NCI-H2196 (cell line): ENCODE results near the gene HTR1B.

Experiments
- DNase-seq: peaks from one replicate; lab custom pipeline; 2025; ENCODE audit not compliant: unreplicated experiment; lab: John Stamatoyannopoulos, UW

Gene HTR1B

GRCh38 chr6:77456531-77457248 is 6.6 kb downstream of the HTR1B start:
- no peak for DNase-seq

DNA sequence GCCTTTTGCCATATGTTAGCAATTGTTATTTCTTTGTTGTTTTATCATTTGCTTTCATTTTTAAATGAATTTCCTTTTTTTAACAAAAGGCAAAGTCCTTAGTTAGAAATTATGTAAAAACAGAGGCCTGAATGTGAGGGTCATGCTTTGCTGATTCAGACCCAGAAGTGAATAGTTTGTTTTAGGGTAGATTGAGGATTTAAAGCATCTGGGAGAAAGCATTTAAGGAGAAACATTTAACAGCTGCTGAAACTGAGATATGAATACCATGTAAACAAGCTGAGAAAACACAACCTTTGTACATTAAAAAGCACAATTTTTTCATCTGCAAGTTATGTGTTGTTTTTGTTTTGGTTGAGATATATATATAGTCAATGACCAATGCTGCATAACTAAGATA is 8.0 kb downstream of the HTR1B start:
- no peak for DNase-seq

GRCh38 chr6:77454386-77454785 is 8.9 kb downstream of the HTR1B start:
- DNase-seq = no peak

GRCh38 chr6:77451466-77451865 is 11.8 kb downstream of the HTR1B start:
- DNase-seq = no peak

DNA sequence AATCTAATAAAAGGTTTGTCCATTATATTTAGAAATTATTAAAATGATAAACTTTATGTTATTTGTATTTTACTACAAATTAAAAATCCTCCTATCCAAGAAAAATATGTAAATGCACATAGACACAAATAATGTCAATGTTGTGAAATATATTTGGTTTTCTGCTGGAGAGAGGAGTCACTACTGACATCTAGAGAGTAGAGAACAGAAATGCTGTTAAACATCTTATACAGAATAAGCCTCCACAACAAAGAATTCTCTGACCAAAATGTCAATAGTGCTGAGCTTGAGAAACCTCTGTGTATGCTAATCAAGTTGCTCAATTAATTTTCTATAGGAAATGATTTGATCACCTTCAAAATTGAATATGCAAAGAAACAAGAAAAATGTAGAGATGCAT is 12.4 kb downstream of the HTR1B start:
- DNase-seq = no peak

- DNase-seq = no peak
Observed at GRCh38 chr6:77448546-77448945, 14.7 kb downstream of the HTR1B start.

GRCh38 chr6:77447254-77447653 is 16.0 kb downstream of the HTR1B start:
- DNase-seq = no peak

- DNase-seq = no peak
Observed at GRCh38 chr6:77446249-77446648, 17.0 kb downstream of the HTR1B start.

- DNase-seq = no peak
Observed at GRCh38 chr6:77445214-77445613, 18.1 kb downstream of the HTR1B start.

DNA sequence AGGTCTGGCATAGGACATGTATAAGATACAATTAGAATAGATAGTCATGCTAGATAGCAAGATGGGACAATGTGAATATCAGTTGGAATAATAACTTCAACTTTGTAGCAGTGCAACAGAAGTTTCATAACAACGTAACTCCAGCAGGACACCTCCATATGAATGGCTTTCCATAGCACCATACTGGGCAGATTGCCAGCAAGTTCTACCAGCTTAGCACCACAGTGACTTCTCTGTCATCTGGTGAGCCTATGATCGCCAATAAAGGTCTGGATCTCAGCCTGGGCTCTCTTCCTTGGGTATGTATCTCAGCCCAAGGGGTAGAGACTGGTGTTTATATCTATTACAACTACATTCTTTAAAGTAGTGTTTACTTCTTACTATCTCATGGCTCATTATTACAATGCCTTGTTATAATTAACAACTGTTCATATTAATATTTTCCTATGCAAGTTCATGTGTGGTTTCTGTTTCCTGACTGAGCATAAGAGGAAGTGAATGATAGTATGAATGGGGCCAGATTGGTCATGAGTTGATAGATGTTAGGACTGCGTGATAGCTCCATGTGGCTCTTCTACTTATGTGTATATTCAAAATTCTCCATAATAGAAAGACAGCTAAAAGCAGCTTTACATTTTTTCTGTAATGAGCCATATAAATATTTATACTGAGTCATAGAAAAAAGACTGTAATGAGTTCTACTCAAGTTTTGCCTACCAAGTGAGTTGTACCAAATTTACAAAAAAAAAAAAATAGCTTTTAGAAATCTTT is 22.9 kb downstream of the HTR1B start:
- DNase-seq = no peak

GRCh38 chr6:77433888-77434287 is 29.4 kb downstream of the HTR1B start:
- DNase-seq = no peak

DNA sequence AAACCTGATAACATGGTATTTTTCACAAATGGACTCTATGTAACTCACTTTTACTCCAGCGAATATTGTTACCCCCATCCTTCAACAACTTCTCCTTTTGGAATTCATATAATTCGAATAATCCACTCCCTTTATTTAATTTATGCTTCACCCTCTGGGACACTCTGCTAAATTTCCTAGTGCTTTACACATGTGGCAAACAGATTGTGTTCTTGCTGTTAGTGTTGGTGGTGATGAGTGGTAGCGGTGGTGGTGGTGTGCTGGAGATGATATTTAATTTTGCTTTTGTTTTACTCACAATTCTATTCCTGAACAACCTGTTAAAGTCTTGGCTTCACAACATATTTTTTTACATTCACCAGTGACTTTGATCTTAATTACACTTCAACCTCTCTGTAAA is 32.8 kb downstream of the HTR1B start:
- no peak for DNase-seq

DNA sequence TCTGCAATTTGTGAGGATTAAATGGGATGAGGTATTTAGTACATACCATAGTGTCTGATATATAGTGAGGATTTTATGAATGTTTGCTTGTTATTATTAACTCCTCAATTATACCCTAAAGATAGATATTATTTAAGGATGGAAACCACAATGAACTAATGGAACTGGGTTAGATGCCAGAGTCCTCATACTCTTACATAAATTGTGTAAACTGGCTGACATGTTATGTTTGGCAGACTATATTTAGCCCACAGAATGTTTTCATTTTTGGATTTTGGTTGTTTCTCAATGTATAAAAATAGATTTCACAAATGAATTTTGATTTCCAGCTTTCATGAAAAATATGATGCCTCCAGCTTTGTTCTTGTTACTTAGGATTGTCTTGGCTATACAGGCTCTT is 37.6 kb downstream of the HTR1B start:
- no peak for DNase-seq

DNA sequence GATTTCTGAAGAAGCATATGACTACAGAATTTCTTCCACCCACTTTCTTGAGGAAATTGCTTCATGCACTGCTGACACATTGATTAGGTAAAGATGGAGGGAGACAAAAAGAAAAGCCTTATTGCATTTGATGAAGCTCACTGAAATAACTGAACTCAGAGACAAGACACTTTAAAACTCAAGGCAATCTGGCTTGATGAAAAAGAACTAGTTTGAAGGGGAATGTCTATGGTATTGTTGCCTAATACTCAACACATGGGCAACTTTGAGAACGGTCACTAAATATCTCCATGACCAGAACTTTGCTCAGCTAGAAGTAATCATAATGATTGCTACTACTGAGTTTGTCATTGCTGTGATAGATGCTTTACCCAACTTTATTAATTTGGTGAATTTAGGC is 38.1 kb downstream of the HTR1B start:
- no peak for DNase-seq

GRCh38 chr6:77424761-77425160 is 38.5 kb downstream of the HTR1B start:
- no peak for DNase-seq

DNA sequence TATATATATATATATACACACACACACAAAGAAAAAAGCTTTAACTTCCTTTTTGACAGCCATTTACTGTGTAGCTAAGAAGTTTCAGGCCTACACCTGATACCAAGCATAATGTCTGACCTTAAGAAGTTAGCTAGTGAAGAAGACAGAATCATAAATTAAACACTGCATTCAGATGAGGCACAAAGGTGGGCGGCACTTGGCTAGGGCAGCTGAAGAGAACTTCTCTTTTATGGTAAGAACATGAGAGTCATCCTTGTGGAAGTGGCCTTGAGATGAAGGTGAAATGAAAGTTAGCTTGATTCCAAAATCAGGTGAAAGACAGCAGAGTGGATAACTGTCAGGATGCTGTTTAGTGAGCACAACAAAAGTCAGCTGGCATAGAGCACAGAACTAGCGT is 46.5 kb downstream of the HTR1B start:
- DNase-seq = no peak

GRCh38 chr6:77415706-77416105 is 47.6 kb downstream of the HTR1B start:
- no peak for DNase-seq
